Left hindlimb (tissue), 1 donor: ENCODE measurements around the gene MMGT1.
"Not testable (repeated sequence)": the region's sequence is repeated elsewhere in the genome, so short reads cannot be mapped to it uniquely, and the experiment has no call there.

Experiments
- DNase-seq: peaks from one replicate; pipeline ENCODE4 v3.0.0-alpha.2; 2018

Gene MMGT1

GRCh38 chrX:135920516-135920915 is 53.3 kb downstream of the MMGT1 start:
- not testable (repeated sequence) for DNase-seq

GRCh38 chrX:135914404-135914803 is 59.4 kb downstream of the MMGT1 start:
- DNase-seq = no peak
